ENCODE results near the gene SETD2. TPM values are rescaled to one million over a fixed set of nuclear protein-coding genes. Genes with fewer than 3 reads are reported as not detected.

SETD2 gene
- total and polyA plus RNA-seq, 2 experiments from 2014 or later = 16.7 to 45.2 TPM

DNA sequence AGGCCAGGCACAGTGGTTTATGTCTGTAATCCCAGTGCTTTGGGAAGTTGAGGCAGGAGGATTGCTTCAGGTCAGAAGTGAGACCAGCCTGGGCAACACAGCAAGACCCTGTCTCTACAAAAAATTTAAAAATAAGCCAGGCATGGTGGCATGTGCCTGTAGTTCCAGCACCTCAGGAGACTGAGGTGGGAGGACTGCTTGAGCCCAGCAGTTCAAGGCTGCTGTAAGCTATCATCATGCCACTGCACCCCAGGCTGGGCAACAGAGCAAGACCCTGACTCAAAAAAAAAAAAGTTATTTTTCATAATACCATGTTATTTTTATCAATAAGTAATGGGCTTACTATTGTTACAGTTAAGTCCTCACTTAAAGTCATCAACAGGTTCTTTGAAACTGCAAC lies 59.7 kb downstream of the SETD2 start:
- Histone ChIP-seq H4K20me1 (replicated peaks; ENCODE audit: insufficient read depth) (no peaks in the 10 kb centered on the region), H3K36me3 (ENCODE audit: insufficient read depth) (peaks cover 14% of the 10 kb centered on the region; the same call in 1 of the 2 replicates), H3K4me1 (ENCODE audit: insufficient read depth) (peaks cover 7% of the 10 kb centered on the region; the same call in 1 of the 2 replicates), H3K9me2 (ENCODE audit: insufficient read depth) (no peaks in the 10 kb centered on the region), H3K4me3 (no peak overlapping the region), H3K79me2 (replicated peaks; ENCODE audit: insufficient read depth) (no peaks in the 10 kb centered on the region), H2AFZ (no peak overlapping the region), H3K27me3 (ENCODE audit: insufficient read depth) (no peaks in the 10 kb centered on the region), H3K27ac (ENCODE audit: low read depth) (no peak overlapping the region), H3F3A (replicated peaks; ENCODE audit: low read depth) (no peaks in the 10 kb centered on the region), H3K4me2 (no peak overlapping the region)
- no peaks in the 10 kb centered on the region for H3K9me3 Mint-ChIP-seq
- H3K27ac Mint-ChIP-seq = no peak overlapping the region
- peaks cover 2% of the 10 kb centered on the region for H3K27me3 Mint-ChIP-seq (ENCODE audit: insufficient read depth, low read depth, poor library complexity)
- H3K4me3 Mint-ChIP-seq = no peak overlapping the region
- ATAC-seq (no peak), DNase-seq (ENCODE audit: low spot score) (no peak)
- no peak for TF ChIP-seq STAT1 (IDR thresholded peaks at IDR 0.05; ENCODE audit: unreplicated experiment)
- TF ChIP-seq NANOG (IDR thresholded peaks at IDR 0.05; ENCODE audit: borderline replicate concordance) = no peak
- TF ChIP-seq EZH2 (IDR thresholded peaks at IDR 0.05; ENCODE audit: low read depth, unreplicated experiment) = no peak
- TF ChIP-seq EZH2phosphoT487 (IDR thresholded peaks at IDR 0.05; ENCODE audit: unreplicated experiment) = no peak
- TF ChIP-seq, protein P1, sequence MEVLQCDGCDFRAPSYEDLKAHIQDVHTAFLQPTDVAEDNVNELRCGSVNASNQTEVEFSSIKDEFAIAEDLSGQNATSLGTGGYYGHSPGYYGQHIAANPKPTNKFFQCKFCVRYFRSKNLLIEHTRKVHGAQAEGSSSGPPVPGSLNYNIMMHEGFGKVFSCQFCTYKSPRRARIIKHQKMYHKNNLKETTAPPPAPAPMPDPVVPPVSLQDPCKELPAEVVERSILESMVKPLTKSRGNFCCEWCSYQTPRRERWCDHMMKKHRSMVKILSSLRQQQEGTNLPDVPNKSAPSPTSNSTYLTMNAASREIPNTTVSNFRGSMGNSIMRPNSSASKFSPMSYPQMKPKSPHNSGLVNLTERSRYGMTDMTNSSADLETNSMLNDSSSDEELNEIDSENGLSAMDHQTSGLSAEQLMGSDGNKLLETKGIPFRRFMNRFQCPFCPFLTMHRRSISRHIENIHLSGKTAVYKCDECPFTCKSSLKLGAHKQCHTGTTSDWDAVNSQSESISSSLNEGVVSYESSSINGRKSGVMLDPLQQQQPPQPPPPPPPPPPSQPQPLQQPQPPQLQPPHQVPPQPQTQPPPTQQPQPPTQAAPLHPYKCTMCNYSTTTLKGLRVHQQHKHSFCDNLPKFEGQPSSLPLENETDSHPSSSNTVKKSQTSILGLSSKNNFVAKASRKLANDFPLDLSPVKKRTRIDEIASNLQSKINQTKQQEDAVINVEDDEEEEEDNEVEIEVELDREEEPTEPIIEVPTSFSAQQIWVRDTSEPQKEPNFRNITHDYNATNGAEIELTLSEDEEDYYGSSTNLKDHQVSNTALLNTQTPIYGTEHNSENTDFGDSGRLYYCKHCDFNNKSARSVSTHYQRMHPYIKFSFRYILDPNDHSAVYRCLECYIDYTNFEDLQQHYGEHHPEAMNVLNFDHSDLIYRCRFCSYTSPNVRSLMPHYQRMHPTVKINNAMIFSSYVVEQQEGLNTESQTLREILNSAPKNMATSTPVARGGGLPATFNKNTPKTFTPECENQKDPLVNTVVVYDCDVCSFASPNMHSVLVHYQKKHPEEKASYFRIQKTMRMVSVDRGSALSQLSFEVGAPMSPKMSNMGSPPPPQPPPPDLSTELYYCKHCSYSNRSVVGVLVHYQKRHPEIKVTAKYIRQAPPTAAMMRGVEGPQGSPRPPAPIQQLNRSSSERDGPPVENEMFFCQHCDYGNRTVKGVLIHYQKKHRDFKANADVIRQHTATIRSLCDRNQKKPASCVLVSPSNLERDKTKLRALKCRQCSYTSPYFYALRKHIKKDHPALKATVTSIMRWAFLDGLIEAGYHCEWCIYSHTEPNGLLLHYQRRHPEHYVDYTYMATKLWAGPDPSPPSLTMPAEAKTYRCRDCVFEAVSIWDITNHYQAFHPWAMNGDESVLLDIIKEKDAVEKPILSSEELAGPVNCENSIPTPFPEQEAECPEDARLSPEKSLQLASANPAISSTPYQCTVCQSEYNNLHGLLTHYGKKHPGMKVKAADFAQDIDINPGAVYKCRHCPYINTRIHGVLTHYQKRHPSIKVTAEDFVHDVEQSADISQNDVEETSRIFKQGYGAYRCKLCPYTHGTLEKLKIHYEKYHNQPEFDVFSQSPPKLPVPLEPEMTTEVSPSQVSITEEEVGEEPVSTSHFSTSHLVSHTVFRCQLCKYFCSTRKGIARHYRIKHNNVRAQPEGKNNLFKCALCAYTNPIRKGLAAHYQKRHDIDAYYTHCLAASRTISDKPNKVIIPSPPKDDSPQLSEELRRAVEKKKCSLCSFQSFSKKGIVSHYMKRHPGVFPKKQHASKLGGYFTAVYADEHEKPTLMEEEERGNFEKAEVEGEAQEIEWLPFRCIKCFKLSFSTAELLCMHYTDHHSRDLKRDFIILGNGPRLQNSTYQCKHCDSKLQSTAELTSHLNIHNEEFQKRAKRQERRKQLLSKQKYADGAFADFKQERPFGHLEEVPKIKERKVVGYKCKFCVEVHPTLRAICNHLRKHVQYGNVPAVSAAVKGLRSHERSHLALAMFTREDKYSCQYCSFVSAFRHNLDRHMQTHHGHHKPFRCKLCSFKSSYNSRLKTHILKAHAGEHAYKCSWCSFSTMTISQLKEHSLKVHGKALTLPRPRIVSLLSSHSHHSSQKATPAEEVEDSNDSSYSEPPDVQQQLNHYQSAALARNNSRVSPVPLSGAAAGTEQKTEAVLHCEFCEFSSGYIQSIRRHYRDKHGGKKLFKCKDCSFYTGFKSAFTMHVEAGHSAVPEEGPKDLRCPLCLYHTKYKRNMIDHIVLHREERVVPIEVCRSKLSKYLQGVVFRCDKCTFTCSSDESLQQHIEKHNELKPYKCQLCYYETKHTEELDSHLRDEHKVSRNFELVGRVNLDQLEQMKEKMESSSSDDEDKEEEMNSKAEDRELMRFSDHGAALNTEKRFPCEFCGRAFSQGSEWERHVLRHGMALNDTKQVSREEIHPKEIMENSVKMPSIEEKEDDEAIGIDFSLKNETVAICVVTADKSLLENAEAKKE (CRISPR knock-in tag; IDR thresholded peaks at IDR 0.05) = no peak
- TF ChIP-seq CREB1 (CRISPR knock-in tag; IDR thresholded peaks at IDR 0.05; ENCODE audit: low read depth) = no peak
- TF ChIP-seq, protein P2, sequence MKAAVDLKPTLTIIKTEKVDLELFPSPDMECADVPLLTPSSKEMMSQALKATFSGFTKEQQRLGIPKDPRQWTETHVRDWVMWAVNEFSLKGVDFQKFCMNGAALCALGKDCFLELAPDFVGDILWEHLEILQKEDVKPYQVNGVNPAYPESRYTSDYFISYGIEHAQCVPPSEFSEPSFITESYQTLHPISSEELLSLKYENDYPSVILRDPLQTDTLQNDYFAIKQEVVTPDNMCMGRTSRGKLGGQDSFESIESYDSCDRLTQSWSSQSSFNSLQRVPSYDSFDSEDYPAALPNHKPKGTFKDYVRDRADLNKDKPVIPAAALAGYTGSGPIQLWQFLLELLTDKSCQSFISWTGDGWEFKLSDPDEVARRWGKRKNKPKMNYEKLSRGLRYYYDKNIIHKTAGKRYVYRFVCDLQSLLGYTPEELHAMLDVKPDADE (IDR thresholded peaks at IDR 0.05) = no peak
- TF ChIP-seq ZNF114 (CRISPR knock-in tag; IDR thresholded peaks at IDR 0.05) = no peak
- no peak for TF ChIP-seq ZNF331 (CRISPR knock-in tag; IDR thresholded peaks at IDR 0.05; ENCODE audit: low read depth)
- peaks cover 13% of the 10 kb centered on the region for H3K4me1 Mint-ChIP-seq
- peaks cover 28% of the 10 kb centered on the region for H3K36me3 Mint-ChIP-seq (ENCODE audit: low read depth)

All from GM23338 (cell line).